Activated CD4-positive, alpha-beta T cell treated with anti-CD3 and anti-CD28 coated beads, Interleukin-2, amount 50 U/mL, for 48 hours (primary cell): ENCODE measurements around the gene OR2S2.
"Not testable (repeated sequence)": the region's sequence is repeated elsewhere in the genome, so short reads cannot be mapped to it uniquely, and the experiment has no call there.

Experiments used
- DNase-seq, 2 experiments: peaks; one replicate each; pipeline ENCODE4 v3.0.0-alpha.2; 2020

Gene OR2S2

DNA sequence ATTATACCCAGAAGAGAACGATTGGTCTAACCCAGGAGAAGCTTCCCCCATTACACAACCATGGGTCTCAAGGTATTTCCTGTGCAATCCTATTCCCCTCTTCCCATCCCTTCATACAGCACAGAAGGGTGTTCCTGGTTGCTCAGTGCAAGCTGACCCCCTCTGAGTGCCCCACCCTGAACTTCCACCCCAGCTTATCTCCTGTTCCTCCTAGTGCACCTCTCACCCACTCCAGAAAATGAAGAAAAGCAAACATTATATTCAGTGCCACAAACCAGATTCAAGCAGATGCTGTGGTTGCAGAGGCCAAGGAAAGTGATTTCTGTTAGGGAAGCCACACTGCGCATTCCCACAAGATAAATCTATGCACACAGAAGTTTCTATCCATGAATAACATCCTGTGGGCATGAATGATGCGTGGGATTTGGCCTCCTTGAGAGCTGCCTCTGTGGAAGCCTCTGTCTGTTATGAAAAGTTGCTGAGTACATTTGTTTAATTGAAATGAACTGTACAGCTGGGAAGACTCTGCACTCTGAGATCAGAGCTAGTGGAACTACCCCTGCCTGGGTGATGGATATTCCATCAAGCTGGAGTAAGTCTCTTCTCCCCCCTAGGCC lies 2.2 kb upstream of the OR2S2 start:
- no peak for DNase-seq

DNA sequence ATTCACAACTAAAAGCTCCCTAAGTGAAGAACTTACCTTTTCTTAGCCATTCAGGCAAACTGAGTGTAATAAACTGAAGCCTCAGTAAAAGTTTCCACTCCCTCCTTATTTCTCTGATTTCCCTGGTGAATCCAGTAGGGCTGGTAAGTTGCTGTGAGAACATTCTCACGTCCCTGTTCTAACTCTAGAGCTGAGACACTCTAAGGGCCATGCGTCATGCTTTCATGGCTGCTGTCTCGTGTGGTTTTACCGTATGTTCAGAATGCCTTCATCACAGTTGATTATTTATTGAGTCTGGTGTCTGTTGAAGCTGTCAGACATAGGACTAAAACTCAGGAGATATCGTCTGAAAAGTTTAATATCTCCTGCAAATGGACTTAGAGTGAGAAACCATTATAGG lies 1.3 kb downstream of the OR2S2 start:
- no peak for DNase-seq

DNA sequence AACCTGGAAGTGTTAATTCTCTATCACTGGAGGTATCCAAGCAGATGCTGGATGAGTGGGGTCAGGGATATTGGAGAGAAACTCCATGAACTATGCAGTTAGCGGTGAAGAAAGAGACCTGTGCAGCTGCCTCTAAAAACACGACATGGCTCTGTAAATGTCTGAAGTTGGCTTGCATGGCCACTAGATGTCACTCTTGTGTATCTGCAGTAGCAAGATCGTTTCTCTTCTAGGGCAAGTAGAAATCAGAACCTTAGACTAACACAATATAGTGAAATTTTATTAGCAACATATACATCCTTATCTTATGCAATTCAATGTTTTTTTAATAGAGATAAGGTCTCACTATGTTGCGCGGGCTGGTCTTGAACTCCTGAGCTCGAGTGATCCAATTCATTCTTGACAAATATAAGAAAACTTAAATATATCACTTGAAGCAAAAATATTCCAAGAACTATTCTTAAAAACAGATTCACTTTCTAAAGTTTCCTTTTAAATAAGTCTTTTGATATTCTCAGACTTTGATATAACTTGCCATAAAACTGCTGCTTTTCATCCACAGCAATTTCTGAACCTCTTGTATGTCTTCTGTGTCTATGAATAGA lies 2.9 kb downstream of the OR2S2 start:
- DNase-seq = peak; percentile 37 to 46

DNA sequence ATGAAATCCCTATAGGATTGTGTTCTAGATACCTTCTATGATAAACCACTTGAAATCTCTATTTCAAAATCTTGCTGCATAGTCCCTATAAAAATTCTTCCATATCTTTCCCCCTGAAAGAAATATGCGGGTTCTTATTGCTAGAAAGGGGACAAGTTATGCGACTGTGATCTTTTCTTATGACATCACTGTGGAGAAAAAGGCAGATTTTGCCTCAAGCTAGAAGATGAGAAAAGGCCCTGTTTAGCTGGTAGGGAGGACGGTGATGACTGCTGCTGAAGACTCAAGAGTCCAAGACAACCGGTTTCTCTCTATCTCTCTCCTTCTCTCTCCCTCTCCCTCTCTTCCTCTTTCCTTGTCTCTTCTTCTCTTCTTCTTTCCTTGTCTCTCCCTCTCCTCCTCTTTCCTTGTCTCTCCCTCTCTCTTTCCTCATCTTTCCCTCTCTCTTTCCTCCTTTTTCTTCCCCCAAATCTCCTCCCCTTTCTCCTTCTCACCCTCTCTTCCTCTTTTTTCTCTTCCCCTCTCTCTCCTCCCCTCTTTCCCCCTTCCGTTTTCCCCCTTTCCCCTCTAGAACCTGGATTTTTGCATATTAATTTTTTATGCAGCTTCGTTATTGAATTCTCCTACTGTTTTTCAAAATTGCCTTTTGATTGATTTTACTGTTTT lies 5.3 kb downstream of the OR2S2 start:
- DNase-seq = no peak

DNA sequence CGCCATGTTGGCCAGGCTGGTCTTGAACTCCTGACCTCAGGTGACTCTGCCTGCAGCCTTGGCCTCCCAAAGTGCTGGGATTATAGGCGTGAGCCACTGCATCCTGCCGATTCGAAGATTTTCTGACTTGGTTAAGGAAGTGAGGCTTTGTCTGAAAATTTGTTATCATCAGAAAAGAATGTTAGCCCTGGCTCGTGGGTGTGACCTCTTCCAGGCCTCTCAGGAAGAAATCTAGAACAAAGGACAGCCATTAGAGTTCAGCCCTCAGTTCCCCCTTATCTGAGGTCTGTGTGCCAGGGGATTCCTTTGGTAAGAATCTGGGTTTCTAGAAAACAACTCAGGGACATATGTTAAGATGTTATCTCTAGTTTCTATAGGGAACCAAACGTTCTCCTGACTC lies 6.2 kb downstream of the OR2S2 start:
- DNase-seq = no peak

DNA sequence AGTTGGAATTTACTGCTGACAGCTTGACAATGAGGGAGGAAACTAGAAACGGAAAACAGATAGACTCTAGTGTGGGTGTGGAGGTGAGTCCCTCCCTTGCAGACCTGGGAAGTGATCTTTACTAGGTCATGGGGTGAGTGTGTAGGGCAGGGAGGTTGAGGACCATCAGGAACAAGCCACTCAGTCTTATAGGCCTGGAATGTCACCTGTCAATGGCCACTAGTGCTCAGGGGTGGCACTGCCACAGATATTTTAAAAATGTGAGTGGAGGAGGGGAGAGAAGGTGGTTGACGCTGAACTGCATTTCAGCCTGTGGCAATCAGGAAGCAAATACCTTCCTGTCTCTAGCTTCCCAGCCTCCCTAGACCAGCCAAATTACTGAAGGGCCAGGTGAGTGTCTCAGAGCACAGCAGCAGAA lies 9.0 kb downstream of the OR2S2 start:
- DNase-seq = no peak

DNA sequence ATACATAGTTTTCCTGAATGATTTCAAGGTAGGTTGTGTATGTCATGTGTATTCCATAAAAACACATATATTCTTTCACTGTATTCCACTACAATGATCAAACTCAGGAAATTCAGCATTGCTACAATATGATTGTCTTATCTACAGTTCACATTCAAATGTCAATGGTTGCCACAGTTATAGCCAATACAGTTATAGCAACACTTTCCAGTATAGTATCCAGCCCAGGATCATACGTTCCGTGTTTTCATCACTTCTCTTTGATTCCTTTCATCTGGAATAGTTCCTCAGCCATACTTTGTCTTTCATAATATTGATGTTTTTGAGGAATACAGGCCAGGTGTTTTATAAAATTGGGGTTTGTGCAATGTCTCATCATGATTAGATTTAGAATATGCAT lies 9.5 kb downstream of the OR2S2 start:
- no peak for DNase-seq

DNA sequence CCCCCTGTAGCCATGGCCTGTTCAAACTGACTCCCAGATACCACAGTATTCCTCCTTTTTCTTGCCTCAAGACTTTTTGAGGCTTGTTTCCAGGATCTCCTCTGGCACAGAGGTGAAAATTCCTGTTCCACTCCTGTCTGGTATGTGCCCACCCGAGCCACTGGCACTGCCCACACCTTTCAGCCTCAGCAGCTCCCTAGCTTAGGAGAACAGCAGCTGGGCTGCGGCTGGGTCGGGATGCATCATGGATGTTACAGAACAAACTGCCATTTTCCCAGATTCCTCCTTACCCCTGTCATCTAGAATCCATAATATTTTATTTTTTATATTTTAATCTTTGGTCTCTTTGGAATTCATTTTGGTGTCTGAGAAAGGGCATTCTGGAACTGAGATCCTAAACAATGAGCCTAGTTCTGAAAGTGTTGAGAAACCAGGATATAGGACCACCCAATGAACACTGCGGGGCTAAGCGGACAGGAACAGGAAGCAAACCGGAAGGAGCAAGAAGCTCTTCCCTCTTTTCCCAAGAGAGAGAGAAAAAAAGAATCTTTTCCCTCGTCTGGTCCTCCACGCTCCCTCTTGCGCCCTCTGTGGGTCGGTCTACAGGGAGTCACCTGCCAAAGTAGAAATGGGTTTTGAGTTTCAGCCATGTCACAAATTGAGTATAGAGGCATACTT lies 12.5 kb downstream of the OR2S2 start:
- DNase-seq = peak; percentile 76 to 82

DNA sequence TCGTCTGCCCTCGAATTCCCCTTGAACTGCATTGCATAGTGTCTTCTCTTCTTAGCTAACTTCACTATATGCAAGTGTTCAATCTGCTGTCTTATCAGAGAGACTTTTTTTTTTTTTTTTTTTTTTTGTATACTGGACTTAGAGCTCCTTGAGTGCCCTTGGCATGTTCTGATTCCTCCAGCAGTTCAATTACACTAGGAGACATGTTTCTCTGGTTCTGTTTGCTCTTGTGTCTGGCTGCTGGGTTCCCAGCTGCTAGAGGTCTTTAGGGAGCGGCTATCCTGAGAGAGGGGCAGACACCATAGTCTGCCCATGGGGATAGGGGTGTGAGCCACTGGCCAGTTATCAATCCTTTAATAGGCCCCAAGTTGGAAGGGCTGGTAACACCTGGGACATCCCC lies 13.1 kb downstream of the OR2S2 start:
- DNase-seq = no peak

DNA sequence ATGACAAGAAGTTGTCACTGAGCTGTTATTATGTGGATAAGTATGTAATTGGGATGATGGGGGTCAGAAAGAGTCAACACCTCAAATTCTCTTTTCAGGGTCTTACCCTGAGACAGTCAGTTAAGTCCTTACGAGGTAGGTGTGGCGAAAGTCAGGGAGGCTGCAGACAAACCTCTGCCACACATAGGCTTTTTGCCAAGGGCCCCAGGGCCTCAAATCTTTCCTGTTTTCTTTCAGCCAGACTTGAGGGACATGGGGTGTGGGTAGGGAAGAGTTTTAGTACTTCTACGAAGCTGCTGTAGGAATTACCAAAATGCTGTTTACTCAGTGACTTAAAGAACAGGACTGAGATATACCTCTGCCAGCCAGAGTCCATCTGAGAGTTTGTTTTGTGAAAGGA lies 13.8 kb downstream of the OR2S2 start:
- DNase-seq = no peak

DNA sequence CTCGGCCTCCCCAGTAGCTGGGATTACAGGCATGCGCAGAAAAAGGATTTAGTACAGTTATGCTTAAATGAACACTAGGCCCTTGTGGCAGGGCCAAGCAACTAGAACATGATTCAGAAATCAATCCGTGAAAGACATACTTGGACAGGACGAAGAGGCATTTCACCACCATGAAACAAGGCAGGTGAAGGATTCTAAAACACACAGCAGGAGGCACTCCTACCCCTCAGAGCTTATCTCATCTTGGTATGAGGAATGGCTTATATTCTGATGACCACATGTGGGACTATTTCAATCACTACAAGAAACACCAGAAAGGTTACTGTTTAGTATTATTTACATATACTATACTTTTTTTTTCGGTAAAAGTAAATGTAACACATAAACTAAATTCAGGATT lies 15.7 kb downstream of the OR2S2 start:
- DNase-seq = no peak

DNA sequence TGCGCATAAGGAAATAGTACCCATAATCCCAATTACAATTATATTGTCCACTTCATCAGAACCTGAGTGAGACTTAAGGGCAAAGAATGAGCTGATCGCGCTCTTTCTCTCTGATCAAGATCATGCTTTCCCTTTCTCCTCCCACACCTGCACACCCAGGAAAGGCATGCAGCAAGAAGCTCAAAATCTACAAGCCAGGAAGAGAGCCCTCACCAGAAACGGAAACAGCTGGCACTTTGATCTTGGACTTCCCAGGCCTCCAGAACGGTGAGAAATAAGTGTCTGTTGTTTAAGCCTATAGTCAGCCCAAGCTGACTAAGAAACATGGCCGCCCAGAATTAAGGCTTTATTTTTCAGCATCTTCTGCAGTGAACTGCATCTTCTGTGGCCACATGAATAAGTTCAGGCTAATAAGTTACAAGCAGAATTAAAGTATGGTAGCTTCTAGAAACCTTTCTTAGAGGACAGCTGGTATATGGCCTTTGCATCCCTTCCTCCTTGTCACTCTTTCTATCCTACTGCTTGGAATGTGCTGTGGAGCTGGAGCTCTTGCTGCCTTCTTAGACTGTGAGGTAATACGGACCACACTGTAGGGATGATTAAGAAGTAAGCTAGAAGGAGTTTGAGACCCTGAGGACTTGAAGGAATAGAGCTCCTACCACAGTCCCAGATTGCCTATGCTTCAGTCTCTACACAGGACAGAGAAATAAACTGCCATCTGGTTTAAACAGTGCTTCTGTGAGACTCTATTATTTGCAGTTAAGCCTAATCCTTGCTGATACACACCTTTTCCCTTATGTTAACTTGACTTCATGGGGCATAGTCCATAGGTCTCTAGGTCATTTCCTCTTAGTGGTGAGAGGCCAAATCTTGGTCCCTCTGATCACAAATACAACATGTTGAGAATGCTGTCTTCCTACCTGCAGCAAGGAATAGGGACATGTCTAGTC lies 17.2 kb downstream of the OR2S2 start:
- peak; percentile 14 to 34 for DNase-seq

DNA sequence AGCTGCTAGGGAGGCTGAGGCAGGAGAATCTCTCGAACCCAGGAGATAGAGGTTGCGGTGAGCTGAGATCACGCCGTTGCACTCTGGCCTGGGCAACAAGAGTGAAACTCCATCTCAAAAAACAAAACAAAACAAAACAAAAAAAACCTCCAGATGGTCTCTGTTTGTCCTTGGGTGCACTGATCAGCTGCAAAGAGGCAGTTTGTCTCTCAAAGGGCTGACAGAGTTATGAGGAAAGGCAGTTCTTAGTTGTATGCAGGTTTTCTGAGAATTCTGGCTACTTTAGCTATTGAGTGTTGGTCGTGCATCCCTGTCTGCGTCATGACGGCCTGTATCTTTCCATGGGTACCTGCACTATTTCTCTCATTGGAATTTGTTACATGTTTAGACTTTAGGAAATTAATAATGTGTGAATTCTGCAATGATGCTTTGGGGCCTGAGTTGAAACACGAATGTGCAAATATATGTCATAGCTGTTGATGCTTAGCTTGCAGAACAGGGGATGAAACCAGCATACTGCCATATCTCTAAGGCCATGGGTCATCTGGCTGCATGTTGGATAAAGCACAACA lies 18.2 kb downstream of the OR2S2 start:
- no peak for DNase-seq

DNA sequence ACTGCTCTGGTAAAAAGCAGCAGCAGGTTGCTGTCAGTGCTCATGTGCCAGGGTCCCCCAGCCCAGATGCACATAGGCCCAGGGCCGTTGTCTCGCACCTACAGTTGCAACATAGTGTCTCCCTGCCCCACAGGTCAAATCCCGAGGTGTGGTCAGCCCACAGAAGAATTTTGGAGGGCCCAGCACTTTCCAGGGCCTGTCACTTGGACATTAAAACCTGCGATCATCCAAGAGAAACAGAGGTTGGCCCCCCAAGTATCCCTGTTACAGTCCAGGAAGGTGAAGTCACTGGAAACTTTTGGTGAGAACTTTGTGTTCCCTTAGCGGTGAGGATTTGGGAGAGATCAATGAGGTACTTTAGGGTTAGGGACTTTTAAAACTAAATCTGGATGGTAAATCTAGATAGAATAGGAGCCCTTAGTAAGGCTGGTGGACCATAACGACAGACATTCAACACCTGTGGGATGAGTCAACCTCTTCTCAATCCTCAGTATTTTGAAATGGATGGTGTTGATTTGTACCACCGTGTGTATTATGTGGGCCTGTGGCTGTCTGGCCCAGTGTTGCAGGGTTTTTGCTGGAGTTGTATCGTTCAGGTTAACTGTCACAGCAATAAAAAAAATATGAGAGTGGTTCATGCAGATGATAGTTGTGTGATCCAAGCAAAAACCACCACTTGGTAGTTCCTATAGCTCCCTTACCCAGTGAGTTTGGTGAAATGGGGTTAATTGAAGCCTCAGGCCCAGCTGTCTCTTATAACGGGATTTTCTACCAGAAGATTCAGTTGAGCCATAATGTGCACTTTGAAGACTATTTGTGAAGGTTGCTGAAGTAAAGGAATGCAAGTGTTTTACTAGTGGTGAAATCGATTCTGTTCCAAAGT lies 19.2 kb downstream of the OR2S2 start:
- DNase-seq = no peak

DNA sequence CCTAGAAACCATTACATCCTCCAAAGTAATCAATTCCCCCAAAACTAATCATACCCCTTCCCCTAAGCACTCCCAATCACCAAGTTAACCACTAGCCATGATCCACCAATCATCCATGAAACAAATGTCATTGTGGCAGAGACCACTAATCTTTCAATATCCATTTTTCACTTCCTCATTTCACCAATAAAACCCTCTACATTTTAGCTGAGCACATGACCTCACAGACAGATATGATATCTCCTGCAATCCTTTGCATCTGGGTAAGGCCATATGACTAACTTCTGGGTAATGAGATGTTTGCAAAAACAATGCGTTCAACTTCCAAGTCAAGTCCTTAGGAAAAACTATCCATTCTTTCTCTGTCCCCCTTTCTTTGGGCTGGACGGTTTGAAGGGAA lies 20.7 kb downstream of the OR2S2 start:
- no peak for DNase-seq

DNA sequence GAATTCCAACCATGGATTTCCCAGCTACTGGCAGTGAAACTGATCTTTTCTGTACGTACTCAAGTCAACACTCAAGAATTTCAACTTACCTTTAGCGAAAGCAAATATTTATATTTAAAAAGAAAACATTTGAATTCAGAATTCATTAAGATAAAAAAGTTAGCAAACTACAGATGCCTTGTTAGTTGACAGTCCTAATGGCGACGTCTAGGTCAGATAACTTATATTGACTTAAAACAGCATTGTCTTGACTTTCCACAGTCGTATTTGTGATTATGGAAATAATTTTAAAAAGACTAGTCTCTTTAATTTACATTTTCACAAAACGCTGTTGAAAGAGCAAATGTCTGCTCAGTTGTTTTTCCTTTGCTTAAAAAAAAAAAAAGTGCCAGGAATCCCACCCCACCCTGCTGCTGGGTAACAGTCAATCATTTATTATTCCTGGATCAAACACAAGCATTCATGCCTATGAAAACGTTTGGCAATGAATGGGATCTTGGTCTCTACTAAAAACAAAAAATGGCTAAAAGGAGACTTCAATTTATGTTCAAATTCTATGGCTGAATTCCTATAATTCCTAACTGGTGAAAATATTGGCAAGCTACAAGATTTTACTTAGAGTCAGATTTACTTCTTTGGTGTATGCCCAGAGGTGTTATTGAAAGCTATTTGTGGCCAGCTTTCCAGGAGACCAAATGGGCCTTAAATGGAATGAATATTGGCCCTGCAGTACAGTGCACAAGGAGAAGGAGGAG lies 22.0 kb downstream of the OR2S2 start:
- no peak for DNase-seq

DNA sequence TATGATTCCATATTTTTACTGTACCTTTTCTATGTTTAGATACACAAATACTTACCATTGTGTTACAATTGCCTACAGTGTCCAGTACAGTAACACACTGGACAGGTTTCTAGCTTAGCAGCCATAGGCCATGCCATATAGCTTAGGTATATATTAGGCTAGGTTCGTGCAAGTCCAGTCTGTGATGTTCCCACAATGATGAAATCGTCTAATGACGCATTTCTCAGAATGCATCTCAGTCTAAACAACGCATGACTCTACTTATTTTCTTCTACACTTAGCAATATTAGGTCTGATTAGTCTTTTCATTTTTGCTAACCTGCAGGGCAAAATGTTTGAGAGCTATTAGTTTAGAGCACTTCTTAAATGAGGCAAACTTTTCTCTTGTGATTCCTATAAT lies 22.7 kb downstream of the OR2S2 start:
- no peak for DNase-seq

DNA sequence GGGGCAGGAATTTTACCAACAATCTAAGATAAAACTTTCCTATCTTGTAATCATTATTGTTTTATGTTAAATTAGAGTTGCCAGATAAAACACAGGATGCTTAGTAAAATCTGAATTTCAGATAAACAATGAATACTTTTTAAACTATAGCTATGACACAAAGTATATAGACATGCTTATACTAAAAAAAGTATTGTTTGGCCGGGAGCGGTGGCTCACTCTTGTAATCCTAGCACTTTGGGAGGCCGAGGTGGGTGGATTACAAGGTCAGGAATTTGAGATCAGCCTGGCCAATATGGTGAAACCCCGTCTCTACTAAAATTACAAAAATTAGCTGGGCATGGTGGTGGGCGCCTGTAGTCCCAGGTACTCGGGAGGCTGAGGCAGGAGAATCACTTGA lies 23.9 kb downstream of the OR2S2 start:
- not testable (repeated sequence) for DNase-seq

DNA sequence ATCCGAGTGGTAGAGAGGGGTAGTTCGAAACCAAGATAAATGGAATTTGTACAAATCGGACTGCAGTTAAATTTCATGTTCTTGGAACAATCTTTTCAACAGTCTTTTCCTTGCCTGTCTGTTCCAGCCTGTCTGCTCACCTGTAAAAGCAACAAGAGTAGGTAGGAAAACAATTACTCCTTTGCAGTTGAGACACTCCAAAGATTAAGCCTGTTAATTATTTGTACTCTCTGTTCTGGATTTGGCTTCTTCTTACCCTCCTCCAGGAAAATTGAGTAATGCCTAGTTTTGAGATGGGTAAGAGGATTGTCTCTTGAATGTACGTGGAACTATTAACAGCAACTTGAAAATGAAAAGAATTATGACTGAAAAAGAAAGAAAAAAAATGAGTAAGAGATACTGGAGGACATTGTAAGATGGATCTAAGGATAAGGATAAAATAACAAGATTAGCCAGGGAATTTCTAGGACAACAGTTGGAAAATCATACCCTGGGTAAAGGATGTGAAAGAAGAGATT lies 24.3 kb downstream of the OR2S2 start:
- no peak for DNase-seq

DNA sequence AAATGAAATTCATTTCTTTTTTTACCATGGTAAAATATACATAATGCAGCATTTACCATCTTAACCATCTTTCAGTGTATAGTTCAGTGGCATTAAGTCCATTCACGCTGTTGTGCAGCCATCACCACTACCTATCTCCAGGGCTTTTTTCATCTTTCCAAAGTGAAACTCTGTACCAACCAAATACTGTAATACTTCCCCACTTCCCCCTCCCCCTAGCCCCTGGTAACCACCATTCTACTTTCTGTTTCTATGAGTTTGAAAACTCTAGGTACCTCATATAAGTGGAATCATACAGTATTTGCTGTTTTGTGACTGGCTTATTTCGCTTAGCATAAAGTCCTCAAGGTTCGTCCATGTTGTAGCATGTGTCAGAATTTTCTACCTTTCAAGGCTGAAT lies 25.2 kb downstream of the OR2S2 start:
- DNase-seq = no peak
